Measurements from ENCODE around the gene RIN1.

The RIN1 gene

DNA sequence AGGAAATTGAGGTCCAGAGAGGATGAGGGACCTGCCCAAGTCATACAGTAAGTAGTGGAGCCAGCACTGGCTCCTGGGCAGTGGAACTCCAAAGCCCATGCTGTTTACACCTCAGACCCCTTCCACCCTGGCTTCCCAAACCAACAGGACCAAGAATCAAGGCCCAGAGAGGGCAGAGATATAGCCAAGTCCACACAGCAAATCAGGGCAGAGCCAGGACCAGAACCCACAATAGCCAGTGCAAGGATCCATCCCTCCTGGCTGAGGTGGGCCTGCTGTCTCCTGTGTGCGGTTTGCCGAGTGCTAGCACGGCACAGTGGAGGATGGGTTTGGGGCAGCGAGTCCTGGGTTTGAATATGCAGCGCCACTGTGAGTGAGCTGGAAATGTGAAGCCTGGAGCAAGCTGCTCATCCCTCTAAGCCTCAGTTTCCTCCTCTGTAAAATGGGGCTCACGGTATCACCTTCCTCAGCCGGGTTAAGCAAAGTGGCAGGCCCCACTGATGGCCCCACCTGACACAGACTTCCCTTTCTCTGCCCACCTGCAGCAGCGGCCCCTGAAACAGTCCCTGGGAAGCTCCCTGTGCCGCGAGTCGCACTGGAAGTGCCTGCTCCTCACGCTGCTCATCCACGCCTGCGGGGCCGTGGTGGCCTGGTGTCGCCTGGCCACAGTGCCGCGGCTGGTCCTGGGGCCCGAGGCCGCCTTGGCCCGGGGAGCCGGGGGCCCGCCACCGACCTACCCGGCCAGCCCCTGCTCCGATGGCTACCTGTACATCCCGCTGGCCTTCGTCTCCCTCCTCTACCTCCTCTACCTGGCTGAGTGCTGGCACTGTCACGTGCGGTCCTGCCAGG lies 42.2 kb downstream of the RIN1 start:
- DNase-seq: no peak

GRCh38 chr11:66293352-66293751 lies 42.9 kb downstream of the RIN1 start:
- no peak for DNase-seq

DNA sequence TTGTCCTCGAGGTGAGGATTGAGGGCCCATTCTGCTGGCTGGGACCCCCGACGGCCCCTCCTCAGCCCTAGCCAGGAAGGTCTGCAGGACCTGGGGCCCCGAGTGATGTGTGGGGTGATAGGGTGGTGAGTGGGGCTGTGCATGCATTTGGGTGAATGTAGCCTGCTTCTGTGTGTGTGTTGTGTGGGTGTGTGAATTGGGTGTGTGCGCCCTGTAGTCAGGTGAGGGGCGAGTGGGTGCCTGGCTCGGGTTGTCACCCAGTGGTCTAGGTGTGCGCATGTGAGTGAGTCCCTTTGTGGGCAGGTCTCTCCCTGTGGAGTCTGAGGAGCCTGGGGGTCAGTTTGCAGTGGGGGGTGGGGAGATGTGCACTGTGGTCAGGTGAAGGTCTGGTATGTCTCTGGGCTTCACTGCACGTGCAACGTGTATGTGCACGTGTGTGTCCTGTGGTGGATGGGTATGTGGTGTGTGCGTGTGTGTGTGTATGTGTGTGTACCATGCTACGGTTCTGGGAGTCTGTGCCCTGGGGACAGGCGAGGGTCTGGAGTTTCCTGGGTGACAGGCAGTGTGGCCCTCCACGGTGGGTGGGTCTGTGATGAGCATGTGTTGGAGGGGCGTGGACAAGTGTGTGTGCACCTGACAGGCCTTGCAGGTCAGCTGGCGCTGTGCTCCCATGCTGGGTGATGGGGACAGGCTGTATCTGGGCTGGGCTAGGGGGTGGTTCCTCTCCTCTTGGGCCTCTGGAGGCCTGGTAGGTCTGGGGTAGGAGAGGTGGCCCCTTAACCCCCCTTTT lies 43.5 kb downstream of the RIN1 start:
- DNase-seq: no peak

- no peak for DNase-seq
Observed at GRCh38 chr11:66291706-66292542, 44.3 kb downstream of the RIN1 start, which contains the start of gene TMEM151A. Gene TMEM151A, plus strand, starts transcription at chr11:66291894. Its CDS starts 120 bp downstream, at chr11:66292014.

GRCh38 chr11:66291303-66291705 lies 44.9 kb downstream of the RIN1 start:
- DNase-seq: no peak

DNA sequence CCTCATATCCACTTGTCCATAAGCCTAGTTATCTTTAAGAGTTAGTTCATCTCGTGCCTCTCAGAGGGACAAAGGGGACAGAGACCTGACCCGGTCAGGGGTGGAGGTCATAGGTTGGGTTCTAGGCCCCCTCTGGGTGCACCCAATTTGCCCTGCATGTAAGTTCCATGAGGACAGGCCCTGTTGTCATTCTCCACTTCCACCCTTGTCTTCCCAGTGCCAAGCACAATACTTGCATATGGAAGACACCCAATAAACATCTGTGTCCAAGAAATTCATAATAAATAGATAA lies 46.0 kb downstream of the RIN1 start:
- no peak for DNase-seq

DNA sequence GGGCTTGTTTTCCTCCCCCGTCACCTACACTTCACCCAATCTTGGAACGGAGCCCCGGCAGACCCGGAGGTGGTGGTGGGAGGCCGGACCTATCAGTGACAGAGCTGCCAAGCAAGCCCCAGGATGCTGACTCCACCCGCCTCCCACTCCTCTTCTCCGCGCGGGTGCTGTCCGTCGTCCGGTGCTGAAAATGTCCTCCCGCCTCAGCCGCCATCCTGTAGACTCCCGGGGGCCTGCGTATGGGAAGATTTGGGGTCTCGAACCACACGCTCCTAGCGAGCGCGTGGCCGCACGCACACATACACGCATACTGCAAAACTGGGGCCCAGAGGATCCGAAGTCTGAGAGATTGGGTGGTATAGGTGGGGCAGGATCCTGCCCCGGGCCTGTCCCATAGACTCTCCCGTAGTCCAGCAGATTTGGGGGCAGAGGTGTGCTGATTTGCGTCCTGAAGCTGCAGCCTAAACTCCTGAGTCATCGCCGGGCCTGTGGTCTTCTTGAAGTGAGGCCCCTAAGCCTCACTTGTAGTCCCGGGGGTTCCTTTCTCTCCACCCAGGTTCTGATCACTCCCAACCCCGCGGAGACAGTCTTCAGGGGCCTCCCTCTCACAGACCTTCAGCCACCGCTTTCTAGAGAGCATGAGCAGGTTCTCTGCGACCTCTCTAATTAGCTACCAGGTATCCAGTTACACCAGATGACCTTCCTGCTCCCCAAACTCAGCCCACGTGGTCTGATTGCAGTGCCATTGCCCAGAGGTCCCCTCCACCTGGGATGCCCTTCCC lies 46.5 kb downstream of the RIN1 start:
- peak; percentile 49 for DNase-seq

GRCh38 chr11:66288671-66289547 lies 47.3 kb downstream of the RIN1 start, which contains the start of gene YIF1A:
Gene YIF1A, minus strand, starts transcription at chr11:66289143. Its CDS starts 158 bp downstream, at chr11:66288985.
- peak; percentile 97 for DNase-seq

DNA sequence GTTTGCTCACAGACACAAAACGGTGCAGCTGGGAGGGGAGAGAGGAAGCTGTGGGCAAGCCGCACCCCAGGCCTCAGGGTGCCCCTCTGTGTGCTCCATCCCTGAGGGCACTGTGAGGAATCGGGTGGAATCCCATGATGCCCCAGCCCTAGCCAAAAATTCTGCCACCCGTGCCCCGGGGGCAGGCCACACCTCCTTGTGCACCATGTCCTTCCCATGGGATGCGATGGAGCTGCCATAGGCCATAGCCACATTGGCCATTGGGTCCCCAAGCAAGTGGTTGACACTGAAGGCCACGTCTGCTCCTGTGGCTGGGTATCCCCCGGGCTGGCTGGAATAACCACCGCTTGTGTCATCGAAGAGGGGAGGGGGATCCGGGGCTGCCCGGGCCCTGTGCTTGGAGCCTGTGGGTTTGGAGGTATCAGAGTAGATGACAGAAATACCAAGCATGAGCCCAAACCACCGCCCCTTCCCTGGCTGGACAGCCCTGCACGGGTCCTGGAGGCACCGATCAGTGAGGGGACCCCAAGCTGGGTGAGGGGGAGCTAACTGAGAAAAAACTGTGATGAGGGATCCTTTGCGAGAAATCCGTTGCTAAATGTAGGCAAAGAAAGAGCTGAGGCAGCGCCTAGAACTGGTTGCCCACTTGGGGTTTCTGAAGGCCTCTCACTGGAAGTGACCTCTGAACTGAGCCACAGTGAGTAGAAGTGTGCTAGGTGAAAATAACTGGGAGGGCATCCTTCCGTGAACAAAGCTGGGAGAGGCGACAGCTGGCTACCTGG lies 48.2 kb downstream of the RIN1 start:
- no peak for DNase-seq

- no peak for DNase-seq
Observed at GRCh38 chr11:66287211-66287888, 48.9 kb downstream of the RIN1 start.

- no peak for DNase-seq
Observed at GRCh38 chr11:66286699-66287098, 49.5 kb downstream of the RIN1 start.

DNA sequence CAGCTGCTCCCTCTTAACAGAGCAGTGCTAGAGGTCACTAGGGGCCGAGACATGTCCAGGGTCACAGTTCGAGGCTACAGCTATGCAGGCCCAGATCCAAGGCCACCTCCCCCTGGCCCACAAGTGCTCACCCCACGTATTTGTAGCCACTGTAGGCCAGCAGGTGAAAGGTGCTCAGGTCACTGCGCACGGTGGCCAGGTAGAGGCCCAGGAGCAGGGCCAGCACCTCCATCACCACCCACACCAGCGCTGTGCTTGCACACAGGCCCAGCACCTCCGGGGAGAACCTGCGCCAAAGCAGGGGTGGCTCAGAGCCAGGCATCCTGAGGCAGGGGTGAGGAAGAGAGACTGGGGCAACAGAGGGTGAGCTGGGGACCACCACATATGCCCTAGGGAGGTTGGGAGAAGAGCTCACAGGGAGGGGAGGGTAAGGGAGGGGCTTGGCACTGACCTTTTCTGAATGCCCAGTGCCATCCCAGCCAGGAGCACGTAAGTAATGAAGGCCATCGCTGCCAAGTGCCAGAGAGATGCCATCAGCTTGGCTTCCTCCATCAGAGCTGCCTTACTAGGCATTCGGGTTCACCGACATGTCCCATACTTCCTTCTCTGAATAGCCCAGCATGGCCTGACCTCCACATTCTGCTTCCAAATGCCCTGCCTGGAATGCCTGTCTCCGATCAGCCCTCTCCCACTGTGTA lies 50.8 kb downstream of the RIN1 start:
- no peak for DNase-seq

DNA sequence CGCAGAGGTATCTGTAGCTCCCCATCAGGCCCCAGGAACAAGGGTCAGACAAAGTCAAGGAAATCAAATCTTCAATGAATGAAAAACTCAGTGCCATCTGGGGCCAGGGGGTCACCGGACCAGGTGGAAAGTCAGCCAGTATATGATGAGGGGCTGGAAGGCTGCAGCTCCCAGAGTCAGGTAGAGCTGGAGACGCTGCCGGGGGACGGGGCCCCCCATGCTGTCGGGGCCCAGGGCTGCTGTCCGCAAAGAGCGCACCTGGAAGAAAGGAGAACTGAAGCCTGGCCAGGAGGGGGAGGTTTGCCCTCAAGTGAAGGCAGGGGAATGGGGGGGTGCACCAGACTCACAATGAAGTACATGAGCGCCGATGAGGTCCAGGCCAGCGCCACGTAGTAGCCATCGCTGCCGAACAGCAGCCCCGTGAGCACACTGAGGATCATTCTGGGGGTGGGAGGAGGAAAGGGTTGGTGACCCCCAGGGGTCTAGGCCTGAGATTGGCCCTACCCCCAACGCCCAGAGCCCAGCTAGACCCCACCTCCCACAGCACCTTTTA lies 51.6 kb downstream of the RIN1 start:
- DNase-seq: no peak

GRCh38 chr11:66283461-66284105 lies 52.7 kb downstream of the RIN1 start:
- DNase-seq: no peak

DNA sequence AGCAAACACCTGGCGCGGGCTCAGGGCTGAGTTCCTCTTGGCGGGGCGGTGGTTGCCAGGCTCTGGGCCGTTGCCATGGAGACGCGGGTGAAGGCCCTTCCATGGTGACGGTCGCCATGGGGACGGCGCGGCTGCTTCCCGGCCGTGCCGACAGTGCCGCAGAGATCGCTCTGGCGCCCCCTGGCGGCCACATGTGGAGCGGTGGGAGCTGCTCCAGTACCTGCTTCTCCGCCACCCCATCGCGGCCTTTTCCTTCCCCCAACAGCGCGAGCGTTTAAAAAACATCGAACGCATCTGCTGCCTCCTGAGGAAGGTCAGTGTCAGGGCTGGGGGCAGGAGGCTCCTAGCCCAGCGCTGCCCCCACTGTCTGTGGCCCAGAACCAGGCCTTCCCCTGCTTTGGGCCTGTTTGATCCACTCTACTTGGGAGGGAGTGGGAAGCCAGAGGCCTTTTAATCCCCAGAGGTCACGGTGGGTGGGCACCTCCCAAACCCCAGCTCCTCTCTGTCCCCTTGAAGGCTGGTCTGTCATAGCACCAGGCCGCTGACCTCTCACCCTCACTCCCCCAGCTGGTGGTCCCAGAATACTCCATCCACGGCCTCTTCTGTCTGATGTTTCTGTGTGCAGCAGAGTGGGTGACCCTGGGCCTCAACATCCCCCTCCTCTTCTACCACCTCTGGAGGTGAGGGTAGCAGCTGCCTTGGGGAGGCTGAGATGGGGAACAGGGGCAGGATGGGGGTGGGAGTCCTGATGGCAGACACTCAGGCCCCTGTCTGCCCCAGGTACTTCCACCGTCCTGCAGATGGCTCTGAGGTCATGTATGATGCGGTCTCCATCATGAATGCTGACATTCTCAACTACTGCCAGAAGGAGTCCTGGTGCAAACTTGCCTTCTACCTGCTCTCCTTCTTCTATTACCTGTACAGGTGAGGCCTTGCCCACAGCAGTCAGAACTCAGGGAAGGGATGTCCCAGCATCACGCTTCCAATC lies 53.5 kb downstream of the RIN1 start:
- DNase-seq: peak; percentile 99

Data from activated gamma-delta T cell (primary cell).